K562 (cell line): ENCODE results near the gene FIBP. TPM values are rescaled to one million over a fixed set of nuclear protein-coding genes. Genes with fewer than 3 reads are reported as not detected.

ENCODE experiments used
- BRCA1 ChIP-seq, 2 experiments: fragments of 450-650 bp in 1 of 2; sonication (generic) in 1 of 2; formaldehyde crosslinking in 1 of 2; IDR thresholded peaks; 2 replicates each; pipeline versions ENCODE4 v1.5.0 to v1.6.1; 2017 to 2020; ENCODE audit warnings: mild to moderate bottlenecking in 1 of 2, missing genetic modification reagents in 1 of 2
- CBX3 ChIP-seq, 2 experiments: IDR thresholded peaks; 1 replicate in 1 of 2; 2 replicates in 1 of 2; pipeline ENCODE4 v1.6.1; 2012; ENCODE audit warnings: inconsistent platforms in 2 of 2, low read length in 2 of 2, borderline replicate concordance in 1 of 2, control low read depth in 1 of 2
- ELF2 ChIP-seq: fragments of 250-450 bp; sonication (Bioruptor Pico); IDR thresholded peaks from 2 replicates; pipeline ENCODE4 v1.5.0; 2021; ENCODE audit warnings: mild to moderate bottlenecking
- EP300 ChIP-seq: IDR thresholded peaks from 2 replicates; pipeline ENCODE4 v1.6.1; 2012; ENCODE audit warnings: low read length, improper control_type of control experiment
- HNRNPK ChIP-seq: fragments of 200-400 bp; formaldehyde crosslinking; IDR thresholded peaks from one replicate; pipeline ENCODE4 v1.6.1; 2018; ENCODE audit warnings: mild to moderate bottlenecking, low read depth, low read length; ENCODE audit not compliant: poor library complexity, severe bottlenecking
- HSF4 ChIP-seq: fragments of 250-450 bp; sonication (Bioruptor Pico); IDR thresholded peaks from 2 replicates; pipeline ENCODE4 v2.1.2; 2022; ENCODE audit warnings: mild to moderate bottlenecking, moderate library complexity, borderline replicate concordance
- KAT8 ChIP-seq: fragments of 450-650 bp; IDR thresholded peaks from 2 replicates; pipeline ENCODE4 v1.6.1; 2016; ENCODE audit warnings: low read depth, mild to moderate bottlenecking
- KDM4B ChIP-seq, 2 experiments: fragments of 450-650 bp in 1 of 2; sonication (generic) in 1 of 2; IDR thresholded peaks; 2 replicates each; pipeline ENCODE4 v1.6.1; 2016 to 2017; ENCODE audit warnings: borderline replicate concordance in 2 of 2, antibody characterized with exemption in 1 of 2, low read depth in 1 of 2, mild to moderate bottlenecking in 1 of 2
- KLF6 ChIP-seq: fragments of 250-450 bp; sonication (Bioruptor Pico); IDR thresholded peaks from 2 replicates; pipeline ENCODE4 v1.4.0; 2020; ENCODE audit warnings: mild to moderate bottlenecking, moderate library complexity, borderline replicate concordance
- L3MBTL2 ChIP-seq: fragments of 450-650 bp; IDR thresholded peaks from 2 replicates; pipeline ENCODE4 v1.6.1; 2016; ENCODE audit warnings: mild to moderate bottlenecking, moderate library complexity
- MECOM ChIP-seq: fragments of 250-450 bp; sonication (Bioruptor Pico); IDR thresholded peaks from 2 replicates; pipeline ENCODE4 v1.8.0; 2022; ENCODE audit warnings: inconsistent platforms
- NFATC3 ChIP-seq: fragments of 450-650 bp; IDR thresholded peaks from 2 replicates; pipeline ENCODE4 v1.6.1; 2017; ENCODE audit warnings: mild to moderate bottlenecking
- RHOXF2B ChIP-seq: fragments of 250-450 bp; sonication (Bioruptor Pico); conservative IDR thresholded peaks from 2 replicates; pipeline ENCODE4 v1.5.1; 2021
- SIN3B ChIP-seq: fragments of 450-650 bp; IDR thresholded peaks from 2 replicates; pipeline ENCODE4 v1.6.1; 2017; ENCODE audit warnings: low read depth, mild to moderate bottlenecking, moderate library complexity
- SMARCC2 ChIP-seq: fragments of 450-650 bp; IDR thresholded peaks from 2 replicates; pipeline ENCODE4 v1.6.1; 2017; ENCODE audit warnings: antibody characterized with exemption, moderate library complexity, mild to moderate bottlenecking, low read depth
- TCF3 ChIP-seq: sonication (generic); formaldehyde crosslinking; IDR thresholded peaks from 2 replicates; pipeline ENCODE4 v1.4.0; 2020; ENCODE audit warnings: mild to moderate bottlenecking, missing genetic modification reagents
- U2AF2 ChIP-seq: fragments of 200-400 bp; formaldehyde crosslinking; optimal IDR thresholded peaks from 2 replicates; pipeline ENCODE3; 2017; ENCODE audit warnings: low read depth, mild to moderate bottlenecking, low read length
- ZC3H8 ChIP-seq: fragments of 450-650 bp; IDR thresholded peaks from 2 replicates; pipeline ENCODE4 v1.6.1; 2017
- ZNF232 ChIP-seq: sonication (generic); formaldehyde crosslinking; IDR thresholded peaks from 2 replicates; pipeline ENCODE4 v1.8.0; 2022; ENCODE audit warnings: mild to moderate bottlenecking, missing genetic modification reagents
- ZNF507 ChIP-seq: conservative IDR thresholded peaks from 2 replicates; pipeline ENCODE4 v1.6.1; 2017; ENCODE audit warnings: missing genetic modification characterization, missing compliant biosample characterization
- ZNF76 ChIP-seq: fragments of 250-450 bp; sonication (Bioruptor Pico); IDR thresholded peaks from 2 replicates; pipeline ENCODE4 v1.4.0; 2020; ENCODE audit warnings: mild to moderate bottlenecking, moderate library complexity, borderline replicate concordance
- ZSCAN29 ChIP-seq: fragments of 450-650 bp; IDR thresholded peaks from 2 replicates; pipeline ENCODE4 v1.6.1; 2017
- polyA plus RNA-seq, 8 experiments: library from polyadenylated mRNA; depleted of rRNA in 4 of 8; stranded (reverse) in 5 of 8; unstranded in 3 of 8; fragments of >200 nt; fragmentation: Nextera tagmentation in 2 of 8; fragmentation: Illumina TruSeq in 1 of 8; extraction: Ambion mirVana in 2 of 8; extraction: Trizol in 1 of 8; gene quantifications; 2 replicates each; pipeline versions ENCODE4 v1.2.1 to v1.2.3, GENCODE V29; 2011 to 2014; ENCODE audit warnings: inconsistent platforms in 1 of 8, missing spikeins in 1 of 8
- total RNA-seq, 7 experiments: library from RNA; depleted of rRNA in 6 of 7; stranded (reverse); fragments of >200 nt in 6 of 7; fragmentation: Illumina TruSeq in 2 of 7; extraction: Trizol in 2 of 7; gene quantifications; 2 replicates each; pipeline versions ENCODE4 v1.2.1 to v1.2.3, GENCODE V29; 2011 to 2021; ENCODE audit warnings: low replicate concordance in 1 of 7
- TF ChIP-seq, protein P1 (sequence below): fragments of 250-450 bp; sonication (Bioruptor Pico); IDR thresholded peaks from 2 replicates; pipeline ENCODE4 v1.9.0; 2021; ENCODE audit warnings: mild to moderate bottlenecking
- TF ChIP-seq, protein P2 (sequence below): fragments of 450-650 bp; IDR thresholded peaks from 2 replicates; pipeline ENCODE4 v1.6.1; 2017; ENCODE audit warnings: antibody characterized with exemption, mild to moderate bottlenecking
- TF ChIP-seq, protein P3 (sequence below): fragments of 250-450 bp; sonication (Bioruptor Pico); IDR thresholded peaks from 2 replicates; pipeline ENCODE4 v1.8.0; 2022; ENCODE audit warnings: moderate library complexity, mild to moderate bottlenecking, inconsistent platforms

The FIBP gene
- total and polyA plus RNA-seq, 9 of the 15 experiments (the other 6 are each of a cell fraction or from before 2014, with no cell fraction given) = 41.2 to 79.2 (median 48.6) TPM

DNA sequence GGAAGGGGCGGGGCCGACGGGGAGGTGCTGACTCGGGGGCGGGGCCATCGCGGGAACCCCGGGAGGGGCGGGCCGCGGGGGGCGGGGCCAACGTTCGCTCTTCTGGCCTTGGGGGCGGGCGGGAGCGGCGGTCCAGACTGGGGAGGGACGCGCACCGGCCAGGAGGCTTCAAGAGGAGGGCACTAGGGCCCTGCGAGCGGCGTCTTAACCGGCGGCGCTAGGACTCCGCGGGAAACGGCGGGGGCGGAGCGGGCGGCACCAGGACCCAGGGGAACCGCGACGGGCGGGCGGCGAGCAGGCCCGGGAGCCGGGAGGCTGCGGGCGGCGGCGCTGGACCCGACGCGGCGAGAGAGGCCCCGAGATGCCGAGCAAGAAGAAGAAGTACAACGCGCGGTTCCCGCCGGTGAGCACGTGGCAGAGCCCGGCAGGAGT is 30.9 kb upstream of the FIBP start, which contains the start of gene DRAP1 (continued):
- TF ChIP-seq HSF4 (CRISPR knock-in tag) (no peak), BRCA1 (IDR thresholded peaks at IDR 0.05) (no peak), BRCA1 (CRISPR knock-in tag; IDR thresholded peaks at IDR 0.05) (no peak), SMARCC2 (no peak), EP300 (peak; percentile 59), MECOM (CRISPR knock-in tag) (no peak), L3MBTL2 (peak; percentile 70), CBX3 (IDR thresholded peaks at IDR 0.05; ENCODE audit: borderline replicate concordance in 1 of 2, low read length in 2 of 2) (peak in 1 of 2 experiments; percentile 78; a peak in 2 of 3 replicates), KLF6 (CRISPR knock-in tag) (no peak), U2AF2 (no peak), ZC3H8 (no peak), ELF2 (CRISPR knock-in tag) (0 out of 2 replicates have a peak, but pooled peaks have one; percentile 47), ZNF507 (tag) (no peak), NFATC3 (no peak), ZSCAN29 (no peak), ZNF76 (CRISPR knock-in tag) (no peak), HNRNPK (peak; percentile 40), TCF3 (CRISPR knock-in tag) (peak; percentile 29; the same call in 1 of the 2 replicates), ZNF232 (no peak), KDM4B (IDR thresholded peaks at IDR 0.05; ENCODE audit: borderline replicate concordance in 2 of 2, low read depth in 1 of 2) (peak in 1 of 2 experiments; percentile 80; a peak in 1 of 4 replicates), KAT8 (no peak), RHOXF2B (CRISPR knock-in tag) (0 out of 2 replicates have a peak, but pooled peaks have one; percentile 44), SIN3B (peak; percentile 60; the same call in 1 of the 2 replicates)
- TF ChIP-seq, protein P1, sequence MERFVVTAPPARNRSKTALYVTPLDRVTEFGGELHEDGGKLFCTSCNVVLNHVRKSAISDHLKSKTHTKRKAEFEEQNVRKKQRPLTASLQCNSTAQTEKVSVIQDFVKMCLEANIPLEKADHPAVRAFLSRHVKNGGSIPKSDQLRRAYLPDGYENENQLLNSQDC = peak; percentile 60; the same call in 1 of the 2 replicates
- TF ChIP-seq, protein P2, sequence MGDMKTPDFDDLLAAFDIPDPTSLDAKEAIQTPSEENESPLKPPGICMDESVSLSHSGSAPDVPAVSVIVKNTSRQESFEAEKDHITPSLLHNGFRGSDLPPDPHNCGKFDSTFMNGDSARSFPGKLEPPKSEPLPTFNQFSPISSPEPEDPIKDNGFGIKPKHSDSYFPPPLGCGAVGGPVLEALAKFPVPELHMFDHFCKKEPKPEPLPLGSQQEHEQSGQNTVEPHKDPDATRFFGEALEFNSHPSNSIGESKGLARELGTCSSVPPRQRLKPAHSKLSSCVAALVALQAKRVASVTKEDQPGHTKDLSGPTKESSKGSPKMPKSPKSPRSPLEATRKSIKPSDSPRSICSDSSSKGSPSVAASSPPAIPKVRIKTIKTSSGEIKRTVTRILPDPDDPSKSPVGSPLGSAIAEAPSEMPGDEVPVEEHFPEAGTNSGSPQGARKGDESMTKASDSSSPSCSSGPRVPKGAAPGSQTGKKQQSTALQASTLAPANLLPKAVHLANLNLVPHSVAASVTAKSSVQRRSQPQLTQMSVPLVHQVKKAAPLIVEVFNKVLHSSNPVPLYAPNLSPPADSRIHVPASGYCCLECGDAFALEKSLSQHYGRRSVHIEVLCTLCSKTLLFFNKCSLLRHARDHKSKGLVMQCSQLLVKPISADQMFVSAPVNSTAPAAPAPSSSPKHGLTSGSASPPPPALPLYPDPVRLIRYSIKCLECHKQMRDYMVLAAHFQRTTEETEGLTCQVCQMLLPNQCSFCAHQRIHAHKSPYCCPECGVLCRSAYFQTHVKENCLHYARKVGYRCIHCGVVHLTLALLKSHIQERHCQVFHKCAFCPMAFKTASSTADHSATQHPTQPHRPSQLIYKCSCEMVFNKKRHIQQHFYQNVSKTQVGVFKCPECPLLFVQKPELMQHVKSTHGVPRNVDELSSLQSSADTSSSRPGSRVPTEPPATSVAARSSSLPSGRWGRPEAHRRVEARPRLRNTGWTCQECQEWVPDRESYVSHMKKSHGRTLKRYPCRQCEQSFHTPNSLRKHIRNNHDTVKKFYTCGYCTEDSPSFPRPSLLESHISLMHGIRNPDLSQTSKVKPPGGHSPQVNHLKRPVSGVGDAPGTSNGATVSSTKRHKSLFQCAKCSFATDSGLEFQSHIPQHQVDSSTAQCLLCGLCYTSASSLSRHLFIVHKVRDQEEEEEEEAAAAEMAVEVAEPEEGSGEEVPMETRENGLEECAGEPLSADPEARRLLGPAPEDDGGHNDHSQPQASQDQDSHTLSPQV = peak; percentile 62; the same call in 1 of the 2 replicates
- TF ChIP-seq, protein P3, sequence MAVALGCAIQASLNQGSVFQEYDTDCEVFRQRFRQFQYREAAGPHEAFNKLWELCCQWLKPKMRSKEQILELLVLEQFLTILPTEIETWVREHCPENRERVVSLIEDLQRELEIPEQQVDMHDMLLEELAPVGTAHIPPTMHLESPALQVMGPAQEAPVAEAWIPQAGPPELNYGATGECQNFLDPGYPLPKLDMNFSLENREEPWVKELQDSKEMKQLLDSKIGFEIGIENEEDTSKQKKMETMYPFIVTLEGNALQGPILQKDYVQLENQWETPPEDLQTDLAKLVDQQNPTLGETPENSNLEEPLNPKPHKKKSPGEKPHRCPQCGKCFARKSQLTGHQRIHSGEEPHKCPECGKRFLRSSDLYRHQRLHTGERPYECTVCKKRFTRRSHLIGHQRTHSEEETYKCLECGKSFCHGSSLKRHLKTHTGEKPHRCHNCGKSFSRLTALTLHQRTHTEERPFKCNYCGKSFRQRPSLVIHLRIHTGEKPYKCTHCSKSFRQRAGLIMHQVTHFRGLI (CRISPR knock-in tag) = no peak
